ENCODE results near the gene CCDC167. TPM values are rescaled to one million over a fixed set of nuclear protein-coding genes. Genes with fewer than 3 reads are reported as not detected.

The CCDC167 gene
- total and polyA plus RNA-seq, 10 of the 15 experiments (the other 5 are each of a cell fraction or from before 2014, with no cell fraction given), result 74.9 to 380 (median 137) TPM

DNA sequence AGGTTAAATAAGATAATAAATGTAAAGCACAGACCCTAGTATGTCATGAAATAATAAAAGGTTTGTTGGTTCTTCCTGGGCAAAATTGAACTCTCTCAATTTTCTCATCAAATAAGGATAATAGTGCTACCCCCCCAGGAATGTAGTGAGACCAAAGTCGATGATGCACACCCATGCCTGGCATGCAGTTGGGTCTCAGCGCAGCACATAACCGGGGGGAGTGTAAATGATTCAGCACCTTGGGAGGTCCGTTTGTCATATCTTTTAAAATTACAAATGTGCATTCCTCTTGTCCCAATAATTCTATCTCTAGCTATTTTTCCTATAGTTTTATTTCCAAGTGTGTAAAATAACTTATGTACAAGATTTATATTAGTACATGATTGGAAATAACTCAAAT is 31.3 kb upstream of the CCDC167 start:
- SMC1A ChIA-PET (ENCODE audit: uncharacterized antibody, unreplicated experiment), result interaction anchor here (1.0 to 13.3 kb wide), 5 partner anchors 8 to 40 kb away, joined by 3 to 346 read pairs (median 6); no protein-coding TSS in a partner anchor
- intact Hi-C loops (cut with micrococcal nuclease; ENCODE audit: unreplicated experiment), result no loop called here
- CTCF ChIA-PET, result interaction anchor here (1.0 to 12.7 kb wide), 5 partner anchors 13 to 161 kb away, joined by 3 to 590 read pairs (median 4); no protein-coding TSS in a partner anchor
- no peaks in the 10 kb centered on the region for H3K79me2 ChIP-seq (ENCODE audit: control insufficient read depth, insufficient read depth, low read length)
- FAIRE-seq, result no peak
- no peaks in the 10 kb centered on the region for H4K20me1 ChIP-seq (ENCODE audit: control insufficient read depth, insufficient read depth)
- no peak overlapping the region for H2AFZ ChIP-seq (ENCODE audit: control insufficient read depth, low read depth, low read length)
- DNase-seq (ENCODE audit: low read depth, low spot score), result no peak
- no peak for ATAC-seq
- H3K4me1 ChIP-seq (ENCODE audit: control insufficient read depth, insufficient read depth, low read length), result no peaks in the 10 kb centered on the region
- no peaks in the 10 kb centered on the region for H3K9me3 ChIP-seq (replicated peaks; ENCODE audit: control insufficient read depth, insufficient read depth, low read length)
- in situ Hi-C loops (cut with MboI), result no loop called here
- H3K36me3 ChIP-seq (ENCODE audit: control insufficient read depth in 2 of 2, insufficient read depth in 2 of 2, low read length in 1 of 2), result no peaks in the 10 kb centered on the region
- 76% methylated on average over 4 of the region's 4 CpGs for WGBS (ENCODE audit: insufficient coverage, insufficient replicate concordance, low lambda C conversion rate, missing lambda C conversion rate)
- H3K27ac ChIP-seq (ENCODE audit: control insufficient read depth, insufficient read depth), result no peak overlapping the region
- no peak overlapping the region for H3K9ac ChIP-seq (ENCODE audit: control insufficient read depth, insufficient read depth, low read length)
- no peak overlapping the region for H3K4me2 ChIP-seq (ENCODE audit: control insufficient read depth, insufficient read depth)
- H3K27me3 ChIP-seq (replicated peaks in 1 of 2; ENCODE audit: control insufficient read depth in 2 of 2, insufficient read depth in 2 of 2, low read length in 1 of 2), result no peaks in the 10 kb centered on the region
- RAD21 ChIA-PET (ENCODE audit: unreplicated experiment), result interaction anchor here (0.7 to 1.7 kb wide), 3 partner anchors 35 to 50 kb away, joined by 3 to 5 read pairs (median 4); no protein-coding TSS in a partner anchor
- BruUV-seq (replicated peaks), result no TSS peak
- no peak overlapping the region for H3K4me3 ChIP-seq
- POLR2A ChIA-PET, result no interaction called here
- TF ChIP-seq BRCA1 (IDR thresholded peaks at IDR 0.05; ENCODE audit: low read depth, low read length) (no peak), MEF2A (IDR thresholded peaks at IDR 0.05; ENCODE audit: insufficient read depth, low read depth, low read length) (no peak), MTA2 (IDR thresholded peaks at IDR 0.05; ENCODE audit: low read depth) (no peak), HCFC1 (IDR thresholded peaks at IDR 0.05; ENCODE audit: low read length) (no peak), TCF12 (IDR thresholded peaks at IDR 0.05; ENCODE audit: low read depth, low read length) (no peak), NR2F1 (conservative IDR thresholded peaks at IDR 0.05) (no peak), POLR2A (IDR thresholded peaks at IDR 0.05; ENCODE audit: low read depth, low read length) (no peak), SREBF2 (IDR thresholded peaks at IDR 0.05; ENCODE audit: low read length) (no peak), SP1 (IDR thresholded peaks at IDR 0.05; ENCODE audit: low read depth, low read length) (no peak)
- TF ChIP-seq, protein P1, sequence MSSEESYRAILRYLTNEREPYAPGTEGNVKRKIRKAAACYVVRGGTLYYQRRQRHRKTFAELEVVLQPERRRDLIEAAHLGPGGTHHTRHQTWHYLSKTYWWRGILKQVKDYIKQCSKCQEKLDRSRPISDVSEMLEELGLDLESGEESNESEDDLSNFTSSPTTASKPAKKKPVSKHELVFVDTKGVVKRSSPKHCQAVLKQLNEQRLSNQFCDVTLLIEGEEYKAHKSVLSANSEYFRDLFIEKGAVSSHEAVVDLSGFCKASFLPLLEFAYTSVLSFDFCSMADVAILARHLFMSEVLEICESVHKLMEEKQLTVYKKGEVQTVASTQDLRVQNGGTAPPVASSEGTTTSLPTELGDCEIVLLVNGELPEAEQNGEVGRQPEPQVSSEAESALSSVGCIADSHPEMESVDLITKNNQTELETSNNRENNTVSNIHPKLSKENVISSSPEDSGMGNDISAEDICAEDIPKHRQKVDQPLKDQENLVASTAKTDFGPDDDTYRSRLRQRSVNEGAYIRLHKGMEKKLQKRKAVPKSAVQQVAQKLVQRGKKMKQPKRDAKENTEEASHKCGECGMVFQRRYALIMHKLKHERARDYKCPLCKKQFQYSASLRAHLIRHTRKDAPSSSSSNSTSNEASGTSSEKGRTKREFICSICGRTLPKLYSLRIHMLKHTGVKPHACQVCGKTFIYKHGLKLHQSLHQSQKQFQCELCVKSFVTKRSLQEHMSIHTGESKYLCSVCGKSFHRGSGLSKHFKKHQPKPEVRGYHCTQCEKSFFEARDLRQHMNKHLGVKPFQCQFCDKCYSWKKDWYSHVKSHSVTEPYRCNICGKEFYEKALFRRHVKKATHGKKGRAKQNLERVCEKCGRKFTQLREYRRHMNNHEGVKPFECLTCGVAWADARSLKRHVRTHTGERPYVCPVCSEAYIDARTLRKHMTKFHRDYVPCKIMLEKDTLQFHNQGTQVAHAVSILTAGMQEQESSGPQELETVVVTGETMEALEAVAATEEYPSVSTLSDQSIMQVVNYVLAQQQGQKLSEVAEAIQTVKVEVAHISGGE (CRISPR knock-in tag; IDR thresholded peaks at IDR 0.05), result no peak
- TF ChIP-seq, protein P2, sequence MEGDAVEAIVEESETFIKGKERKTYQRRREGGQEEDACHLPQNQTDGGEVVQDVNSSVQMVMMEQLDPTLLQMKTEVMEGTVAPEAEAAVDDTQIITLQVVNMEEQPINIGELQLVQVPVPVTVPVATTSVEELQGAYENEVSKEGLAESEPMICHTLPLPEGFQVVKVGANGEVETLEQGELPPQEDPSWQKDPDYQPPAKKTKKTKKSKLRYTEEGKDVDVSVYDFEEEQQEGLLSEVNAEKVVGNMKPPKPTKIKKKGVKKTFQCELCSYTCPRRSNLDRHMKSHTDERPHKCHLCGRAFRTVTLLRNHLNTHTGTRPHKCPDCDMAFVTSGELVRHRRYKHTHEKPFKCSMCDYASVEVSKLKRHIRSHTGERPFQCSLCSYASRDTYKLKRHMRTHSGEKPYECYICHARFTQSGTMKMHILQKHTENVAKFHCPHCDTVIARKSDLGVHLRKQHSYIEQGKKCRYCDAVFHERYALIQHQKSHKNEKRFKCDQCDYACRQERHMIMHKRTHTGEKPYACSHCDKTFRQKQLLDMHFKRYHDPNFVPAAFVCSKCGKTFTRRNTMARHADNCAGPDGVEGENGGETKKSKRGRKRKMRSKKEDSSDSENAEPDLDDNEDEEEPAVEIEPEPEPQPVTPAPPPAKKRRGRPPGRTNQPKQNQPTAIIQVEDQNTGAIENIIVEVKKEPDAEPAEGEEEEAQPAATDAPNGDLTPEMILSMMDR (IDR thresholded peaks at IDR 0.05 in 2 of 3, conservative IDR thresholded peaks at IDR 0.05 in 1 of 3; ENCODE audit: control insufficient read depth in 2 of 3, extremely low read depth in 1 of 3, insufficient read depth in 1 of 3, low read depth in 3 of 3, low read length in 3 of 3), result no peak
- TF ChIP-seq, protein P3, sequence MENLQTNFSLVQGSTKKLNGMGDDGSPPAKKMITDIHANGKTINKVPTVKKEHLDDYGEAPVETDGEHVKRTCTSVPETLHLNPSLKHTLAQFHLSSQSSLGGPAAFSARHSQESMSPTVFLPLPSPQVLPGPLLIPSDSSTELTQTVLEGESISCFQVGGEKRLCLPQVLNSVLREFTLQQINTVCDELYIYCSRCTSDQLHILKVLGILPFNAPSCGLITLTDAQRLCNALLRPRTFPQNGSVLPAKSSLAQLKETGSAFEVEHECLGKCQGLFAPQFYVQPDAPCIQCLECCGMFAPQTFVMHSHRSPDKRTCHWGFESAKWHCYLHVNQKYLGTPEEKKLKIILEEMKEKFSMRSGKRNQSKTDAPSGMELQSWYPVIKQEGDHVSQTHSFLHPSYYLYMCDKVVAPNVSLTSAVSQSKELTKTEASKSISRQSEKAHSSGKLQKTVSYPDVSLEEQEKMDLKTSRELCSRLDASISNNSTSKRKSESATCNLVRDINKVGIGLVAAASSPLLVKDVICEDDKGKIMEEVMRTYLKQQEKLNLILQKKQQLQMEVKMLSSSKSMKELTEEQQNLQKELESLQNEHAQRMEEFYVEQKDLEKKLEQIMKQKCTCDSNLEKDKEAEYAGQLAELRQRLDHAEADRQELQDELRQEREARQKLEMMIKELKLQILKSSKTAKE (IDR thresholded peaks at IDR 0.05; ENCODE audit: low read depth, poor library complexity, severe bottlenecking), result no peak
- TF ChIP-seq, protein P4, sequence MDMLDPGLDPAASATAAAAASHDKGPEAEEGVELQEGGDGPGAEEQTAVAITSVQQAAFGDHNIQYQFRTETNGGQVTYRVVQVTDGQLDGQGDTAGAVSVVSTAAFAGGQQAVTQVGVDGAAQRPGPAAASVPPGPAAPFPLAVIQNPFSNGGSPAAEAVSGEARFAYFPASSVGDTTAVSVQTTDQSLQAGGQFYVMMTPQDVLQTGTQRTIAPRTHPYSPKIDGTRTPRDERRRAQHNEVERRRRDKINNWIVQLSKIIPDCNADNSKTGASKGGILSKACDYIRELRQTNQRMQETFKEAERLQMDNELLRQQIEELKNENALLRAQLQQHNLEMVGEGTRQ (IDR thresholded peaks at IDR 0.05; ENCODE audit: borderline replicate concordance, low read depth, low read length), result no peak
